ENCODE results near the gene SH3GL3. TPM values are rescaled to one million over a fixed set of nuclear protein-coding genes. Genes with fewer than 3 reads are reported as not detected.

The SH3GL3 gene
- total and polyA plus RNA-seq, 2 of the 13 experiments (the other 11 are each of a cell fraction or from before 2014, with no cell fraction given), result not detected

- no peak for TF ChIP-seq ZNF318 (CRISPR knock-in tag; IDR thresholded peaks at IDR 0.05)
- TF ChIP-seq ZMYM2 (CRISPR knock-in tag; IDR thresholded peaks at IDR 0.05), result no peak
- TF ChIP-seq ZNF644 (CRISPR knock-in tag; IDR thresholded peaks at IDR 0.05; ENCODE audit: low read depth), result 0 out of 2 replicates have a peak, but pooled peaks have one; percentile 28
- TF ChIP-seq CAMTA2 (CRISPR knock-in tag; IDR thresholded peaks at IDR 0.05; ENCODE audit: borderline replicate concordance), result no peak
- TF ChIP-seq CSRNP2 (CRISPR knock-in tag; conservative IDR thresholded peaks at IDR 0.05; ENCODE audit: low read depth), result no peak
- no peak for TF ChIP-seq ATF2 (CRISPR knock-in tag; IDR thresholded peaks at IDR 0.05)
- no peak for TF ChIP-seq ONECUT2 (CRISPR knock-in tag; IDR thresholded peaks at IDR 0.05)
- TF ChIP-seq KDM5B (CRISPR knock-in tag; IDR thresholded peaks at IDR 0.05; ENCODE audit: borderline replicate concordance), result no peak
- TF ChIP-seq KLF16 (CRISPR knock-in tag; IDR thresholded peaks at IDR 0.05), result no peak
- no peak for TF ChIP-seq SOX6 (IDR thresholded peaks at IDR 0.05)
- TF ChIP-seq SOX6 (CRISPR knock-in tag; IDR thresholded peaks at IDR 0.05), result 0 out of 2 replicates have a peak, but pooled peaks have one; percentile 24
- TF ChIP-seq ZNF331 (CRISPR knock-in tag; IDR thresholded peaks at IDR 0.05), result no peak
- no peak for TF ChIP-seq TMF1 (CRISPR knock-in tag; IDR thresholded peaks at IDR 0.05; ENCODE audit: low read depth)
- TF ChIP-seq ZNF44 (CRISPR knock-in tag; IDR thresholded peaks at IDR 0.05), result no peak
- no peak for TF ChIP-seq KMT2B (CRISPR knock-in tag; IDR thresholded peaks at IDR 0.05)
- no peak for TF ChIP-seq SOX13 (IDR thresholded peaks at IDR 0.05)
- TF ChIP-seq SOX13 (CRISPR knock-in tag; conservative IDR thresholded peaks at IDR 0.05 in 1 of 2, IDR thresholded peaks at IDR 0.05 in 1 of 2), result peak in 1 of 2 experiments; percentile 27; a peak in 1 of 4 replicates
- TF ChIP-seq ARID2 (CRISPR knock-in tag; IDR thresholded peaks at IDR 0.05; ENCODE audit: borderline replicate concordance), result no peak
- TF ChIP-seq ZFP37 (CRISPR knock-in tag; IDR thresholded peaks at IDR 0.05; ENCODE audit: borderline replicate concordance), result no peak
Measured at GRCh38 chr15:83656943-83657528, 209.9 kb downstream of the SH3GL3 start (continued).

All from HepG2 (cell line).